ENCODE results near the gene USP6.

- TF ChIP-seq POLR2A (IDR thresholded peaks at IDR 0.05; ENCODE audit: low read depth, low read length) (no peak), POLR2AphosphoS5 (IDR thresholded peaks at IDR 0.05; ENCODE audit: low read depth, low read length) (no peak)
These were observed 5.5 kb downstream of the USP6 start for GRCh38 chr17:5121186-5121841.
